ENCODE measurements around the gene CLDN25. TPM values are rescaled to one million over a fixed set of nuclear protein-coding genes. Genes with fewer than 3 reads are reported as not detected.

The CLDN25 gene
- not detected in 2 replicates for total RNA-seq

DNA sequence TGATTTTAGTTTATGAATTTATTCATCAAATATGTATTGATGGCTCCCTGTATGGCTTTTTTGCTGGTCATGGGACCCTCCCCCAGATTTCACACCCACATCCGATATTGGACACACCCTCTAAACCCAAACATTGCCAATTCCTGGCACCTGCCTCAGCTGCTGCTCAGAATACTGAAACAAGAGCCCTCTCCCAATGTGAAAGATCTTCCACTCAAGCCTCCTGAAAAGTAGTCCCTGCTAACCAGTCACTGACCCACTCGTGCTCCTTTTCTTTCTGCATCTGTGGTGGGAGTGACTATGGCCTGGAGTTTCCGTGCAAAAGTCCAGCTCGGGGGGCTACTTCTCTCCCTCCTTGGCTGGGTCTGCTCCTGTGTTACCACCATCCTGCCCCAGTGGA, at the start of gene CLDN25:
Gene CLDN25, plus strand, starts transcription at position 301 of the 400 bp plus-strand sequence. Its CDS starts 0 bp downstream, at position 301.

DNA sequence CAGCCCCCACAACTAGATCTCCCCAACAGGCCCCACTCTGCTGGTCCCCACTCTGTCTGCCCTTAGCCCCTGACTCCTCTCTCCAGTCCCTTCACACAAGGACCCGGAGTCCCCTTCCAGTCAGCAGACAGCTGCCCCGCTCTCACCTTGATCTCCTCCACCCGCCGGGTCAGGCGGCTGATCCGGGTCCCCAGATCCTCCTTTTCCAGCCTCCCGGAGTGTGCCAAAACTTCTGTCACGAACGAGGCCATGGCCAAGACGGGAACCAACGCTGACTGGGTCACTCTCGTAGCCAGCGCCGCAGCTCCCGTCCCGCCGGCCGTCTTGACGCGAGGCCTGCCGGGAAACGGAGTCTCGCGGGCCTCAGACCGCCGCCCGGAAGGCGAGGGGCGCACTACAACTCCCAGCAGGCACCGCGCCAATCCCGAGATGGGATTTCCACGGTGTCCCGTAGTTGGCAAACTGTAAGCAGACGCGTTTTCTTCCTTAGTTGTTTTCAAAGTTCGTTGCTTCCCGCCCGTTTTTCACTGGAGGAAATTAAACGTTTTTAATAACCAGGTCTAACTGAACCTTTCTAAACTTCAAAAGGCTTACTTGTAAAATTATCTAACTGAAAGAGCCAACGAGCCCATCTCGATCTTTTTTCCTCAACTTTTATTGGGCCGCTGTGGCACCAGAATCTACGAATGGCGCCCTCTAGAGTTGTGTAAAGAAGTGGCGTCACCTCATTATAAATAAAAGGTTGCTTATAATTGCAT, 6.0 kb upstream of the CLDN25 start, which contains the start of gene ZW10:
Gene ZW10, minus strand, starts transcription at position 277 of the 758 bp plus-strand sequence. Its CDS starts 26 bp downstream, at position 251.

Small RNAs within 50 kb of the gene (small RNA-seq; reads per million reads assigned to genes)
- not detected for gene LRRC37A13P
- gene RPS29P19: not detected

Other genes with a start within 250 kb of the CLDN25 start
- gene TMPRSS5, start 73.5 kb upstream of the CLDN25 start, total RNA-seq: 0.22 TPM in 1 of 2 replicates, not detected in the other
- 38.0 and 43.2 TPM in 2 replicates for gene ZW10, start 6.1 kb upstream of the CLDN25 start, total RNA-seq
- 45.7 and 61.3 TPM in 2 replicates for gene USP28, start 95.8 kb downstream of the CLDN25 start, total RNA-seq
- gene HTR3B, start 125.0 kb downstream of the CLDN25 start, total RNA-seq: not detected in 2 replicates
- not detected in 2 replicates for gene HTR3A, start 195.3 kb downstream of the CLDN25 start, total RNA-seq